SU-DHL-6 (cell line): Measurements from ENCODE around the gene VAMP4.
A peak's percentile ranks its signal among the peaks of the same experiment; 100 is the strongest.

Experiments
- H2AFZ ChIP-seq: fragments of 200-600 bp; sonication (generic); 2 replicates; pipeline ENCODE4 v1.6.1; 2014; ENCODE audit warnings: low read depth, mild to moderate bottlenecking, moderate library complexity, mixed read lengths, antibody characterized with exemption, low read length; ENCODE audit not compliant: severe bottlenecking
- H3F3A ChIP-seq: fragments of 200-600 bp; shearing (Covaris generic); 2 replicates; pipeline ENCODE4 v1.6.0; 2016; ENCODE audit warnings: antibody characterized with exemption, mild to moderate bottlenecking; ENCODE audit not compliant: insufficient read depth
- H3K27ac ChIP-seq: fragments of 200-600 bp; sonication (generic); 2 replicates; pipeline ENCODE4 v1.5.1; 2016; ENCODE audit warnings: low read depth, mild to moderate bottlenecking, low read length, moderate library complexity, mixed read lengths
- H3K27me3 ChIP-seq: fragments of 200-600 bp; sonication (generic), shearing (Covaris generic); 2 replicates; pipeline ENCODE4 v1.6.0; 2014; ENCODE audit warnings: mild to moderate bottlenecking, low read length
- H3K36me3 ChIP-seq: fragments of 200-600 bp; sonication (generic); 2 replicates; pipeline ENCODE4 v1.6.1; 2014; ENCODE audit warnings: mild to moderate bottlenecking, low read length, mixed read lengths
- H3K4me2 ChIP-seq: fragments of 300-600, 200-600 bp; shearing (Covaris generic), sonication (generic); 2 replicates; pipeline ENCODE4 v1.6.0; 2014; ENCODE audit warnings: low read length, low read depth, mild to moderate bottlenecking; ENCODE audit not compliant: poor library complexity, severe bottlenecking
- H3K4me3 ChIP-seq: fragments of 200-600 bp; sonication (generic); 2 replicates; pipeline ENCODE4 v1.5.1; 2014; ENCODE audit warnings: antibody characterized with exemption, low read length, mild to moderate bottlenecking, mixed read lengths; ENCODE audit not compliant: insufficient read depth, poor library complexity, severe bottlenecking
- H3K79me2 ChIP-seq: fragments of 200-600 bp; sonication (generic); 2 replicates; pipeline ENCODE4 v1.6.1; 2014; ENCODE audit warnings: mild to moderate bottlenecking, low read length, moderate library complexity; ENCODE audit not compliant: insufficient read depth
- H3K9ac ChIP-seq: fragments of 200-600 bp; sonication (generic); 2 replicates; pipeline ENCODE4 v1.7.0; 2014; ENCODE audit warnings: mild to moderate bottlenecking, low read length
- H3K9me2 ChIP-seq: fragments of 200-600 bp; sonication (generic); replicated peaks from 2 replicates; pipeline ENCODE4 v1.6.1; 2014; ENCODE audit warnings: low read length; ENCODE audit not compliant: insufficient read depth
- H3K9me3 ChIP-seq: fragments of 200-600 bp; sonication (generic); 2 replicates; pipeline ENCODE4 v1.6.1; 2014; ENCODE audit warnings: low read length, mixed read lengths; ENCODE audit not compliant: insufficient read depth
- H4K20me1 ChIP-seq: fragments of 200-600 bp; sonication (generic); 2 replicates; pipeline ENCODE4 v1.6.1; 2014; ENCODE audit warnings: low read depth, mild to moderate bottlenecking, antibody characterized with exemption, low read length, moderate library complexity, mixed read lengths
- CTCF ChIP-seq: fragments of 200-600 bp; sonication (generic); IDR thresholded peaks from one replicate; pipeline ENCODE4 v1.5.1; 2017; ENCODE audit warnings: antibody characterized with exemption, mild to moderate bottlenecking, low read length, moderate library complexity; ENCODE audit not compliant: insufficient read depth, poor library complexity, severe bottlenecking
- EZH2phosphoT487 ChIP-seq: fragments of 200-600 bp; sonication (generic), shearing (Covaris generic); conservative IDR thresholded peaks from 2 replicates; pipeline ENCODE4 v1.6.1; 2018; ENCODE audit warnings: mild to moderate bottlenecking, antibody characterized with exemption, low read length, moderate library complexity, mixed read lengths

VAMP4 gene

DNA sequence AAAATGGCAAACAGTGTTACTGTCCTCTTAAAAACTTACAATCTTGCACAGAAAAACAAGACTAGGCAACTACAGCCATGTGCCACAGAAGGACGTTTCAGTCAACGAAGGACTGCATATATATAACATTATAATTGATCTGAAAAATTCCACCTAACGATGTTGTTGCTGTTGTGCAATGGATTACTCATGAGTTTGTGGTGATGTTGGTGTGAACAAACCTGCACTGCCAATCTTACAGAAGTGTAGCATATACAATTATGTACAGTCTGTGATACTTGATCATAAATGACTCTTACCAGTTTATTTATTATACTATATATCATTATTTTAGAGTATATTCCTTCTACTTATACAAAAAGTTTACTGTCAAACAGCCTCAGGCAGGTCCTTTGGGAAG, 6.8 kb upstream of the VAMP4 start:
- Histone ChIP-seq H3K4me3 (no peak overlapping the region), H3F3A (no peaks in the 10 kb centered on the region), H3K9me2 (no peaks in the 10 kb centered on the region), H3K9ac (no peak overlapping the region), H3K79me2 (no peaks in the 10 kb centered on the region), H3K27ac (no peak overlapping the region), H3K36me3 (no peaks in the 10 kb centered on the region), H3K27me3 (no peaks in the 10 kb centered on the region), H3K4me2 (no peak overlapping the region), H2AFZ (no peak overlapping the region), H3K9me3 (no peaks in the 10 kb centered on the region), H4K20me1 (no peaks in the 10 kb centered on the region)
- TF ChIP-seq CTCF = no peak

DNA sequence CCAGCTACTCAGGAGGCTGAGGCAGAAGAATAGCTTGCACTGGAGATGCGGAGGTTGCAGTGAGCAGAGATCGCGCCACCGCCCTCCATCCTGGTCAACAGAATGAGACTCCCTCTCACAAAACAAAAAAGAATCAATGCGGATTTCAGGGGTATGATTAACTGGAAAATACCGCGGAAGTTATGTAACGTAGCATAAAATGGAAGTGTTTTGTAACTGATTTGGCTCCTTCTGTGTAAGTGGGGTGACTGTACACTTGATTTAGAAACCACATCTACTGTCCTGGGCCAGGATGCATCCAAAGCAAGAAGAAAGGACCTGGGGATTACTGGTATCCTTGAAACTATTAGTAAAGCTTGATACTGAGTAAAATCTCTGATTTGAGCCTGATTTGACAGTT, 3.1 kb upstream of the VAMP4 start:
- Histone ChIP-seq H3K9me3 (no peaks in the 10 kb centered on the region), H3K9ac (no peak overlapping the region), H3K27ac (no peak overlapping the region), H3F3A (peaks cover 7% of the 10 kb centered on the region; the same call in 1 of the 2 replicates), H3K4me2 (no peak overlapping the region), H3K79me2 (no peaks in the 10 kb centered on the region), H3K9me2 (no peaks in the 10 kb centered on the region), H4K20me1 (no peaks in the 10 kb centered on the region), H3K27me3 (no peaks in the 10 kb centered on the region), H3K4me3 (no peak overlapping the region), H2AFZ (no peak overlapping the region), H3K36me3 (no peaks in the 10 kb centered on the region)
- TF ChIP-seq CTCF (no peak), EZH2phosphoT487 (no peak)

DNA sequence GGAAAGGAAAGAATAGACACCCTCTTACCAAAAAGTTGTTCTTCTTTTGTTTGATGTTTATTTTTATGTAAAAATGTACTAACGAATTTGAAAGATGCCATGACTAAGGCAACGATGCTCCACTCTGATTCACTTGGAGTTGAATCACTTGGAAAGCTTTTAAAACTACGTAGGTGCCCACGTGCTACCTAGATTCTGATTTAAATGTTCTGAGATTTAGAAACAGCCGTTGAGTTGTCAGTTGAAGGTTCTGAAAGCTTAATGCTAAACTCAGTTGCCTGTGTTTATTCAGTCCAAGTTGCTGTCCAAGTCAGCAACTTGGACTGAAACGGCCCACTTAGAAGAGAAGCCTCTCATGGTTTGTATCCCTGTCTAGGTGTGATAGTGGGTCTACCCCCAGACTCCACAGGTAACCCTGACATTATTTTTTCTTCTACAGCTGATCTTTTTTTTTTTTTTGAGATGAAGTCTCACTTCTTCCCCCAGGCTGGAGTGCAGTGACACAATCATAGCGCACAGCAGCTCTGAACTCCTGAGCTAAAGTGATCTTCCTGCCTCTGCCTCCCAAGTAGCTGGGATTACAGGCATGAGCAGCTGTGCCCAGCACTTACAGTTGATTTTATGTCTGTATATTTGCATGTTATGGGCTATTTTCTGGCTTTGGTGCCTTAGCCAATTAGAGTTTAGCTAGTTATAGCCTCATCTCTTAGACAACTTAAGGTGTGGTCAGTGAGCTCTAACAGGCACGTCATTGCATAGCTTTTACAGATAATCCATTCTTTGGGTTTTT, 1.4 kb upstream of the VAMP4 start:
- H2AFZ ChIP-seq = peak overlapping the region; percentile 90
- H3K79me2 ChIP-seq = no peaks in the 10 kb centered on the region
- H3K4me3 ChIP-seq = peak overlapping the region; percentile 87

More for the DNA sequence above, 1.4 kb upstream of the VAMP4 start:
- Histone ChIP-seq H3K27me3 (no peaks in the 10 kb centered on the region), H3K9ac (peak overlapping the region; percentile 72), H3K4me2 (peak overlapping the region; percentile 76), H3K9me2 (no peaks in the 10 kb centered on the region), H3K27ac (no peak overlapping the region), H3K9me3 (no peaks in the 10 kb centered on the region), H4K20me1 (no peaks in the 10 kb centered on the region), H3K36me3 (no peaks in the 10 kb centered on the region), H3F3A (peaks cover 7% of the 10 kb centered on the region; the same call in 1 of the 2 replicates)
- TF ChIP-seq EZH2phosphoT487 = no peak
- TF ChIP-seq CTCF = no peak
